Measurements from ENCODE around the gene MYT1. TPM values are rescaled to one million over a fixed set of nuclear protein-coding genes. Genes with fewer than 3 reads are reported as not detected.

The MYT1 gene
- total and polyA plus RNA-seq, 9 of the 15 experiments (the other 6 are each of a cell fraction or from before 2014, with no cell fraction given): 0.02 to 0.12 (median 0.06) TPM; not detected in 4

GRCh38 chr20:64220891-64221527 lies 56.8 kb downstream of the MYT1 start (continued):
- TF ChIP-seq PBX2 (CRISPR knock-in tag; IDR thresholded peaks at IDR 0.05; ENCODE audit: low read depth) (no peak), PBX2 (tag; conservative IDR thresholded peaks at IDR 0.05; ENCODE audit: low read depth) (no peak), PATZ1 (CRISPR knock-in tag; IDR thresholded peaks at IDR 0.05; ENCODE audit: borderline replicate concordance) (no peak), ZNF780A (CRISPR knock-in tag; IDR thresholded peaks at IDR 0.05) (no peak), TSC22D4 (tag; IDR thresholded peaks at IDR 0.05) (no peak), THRA (IDR thresholded peaks at IDR 0.05) (no peak), ZNF79 (CRISPR knock-in tag; IDR thresholded peaks at IDR 0.05; ENCODE audit: low read depth) (no peak), IRF9 (tag; IDR thresholded peaks at IDR 0.05) (peak; percentile 68), ZBTB33 (CRISPR knock-in tag; IDR thresholded peaks at IDR 0.05) (peak; percentile 77), HEY1 (CRISPR knock-in tag; IDR thresholded peaks at IDR 0.05; ENCODE audit: borderline replicate concordance) (no peak), MIER1 (IDR thresholded peaks at IDR 0.05; ENCODE audit: low read depth) (no peak), IRF2 (CRISPR knock-in tag; IDR thresholded peaks at IDR 0.05) (no peak), ZBED1 (IDR thresholded peaks at IDR 0.05) (peak; percentile 90)
